Fibroblast of villous mesenchyme (primary cell): ENCODE data around the gene CTF1. TPM values are rescaled to one million over a fixed set of nuclear protein-coding genes. Genes with fewer than 3 reads are reported as not detected.
A peak's percentile ranks its signal among the peaks of the same experiment; 100 is the strongest.

Source experiments
- DNase-seq: peaks from one replicate; pipeline ENCODE4 v3.0.0-alpha.2; 2010; ENCODE audit warnings: low read depth
- H3K4me3 ChIP-seq: 2 replicates; pipeline ENCODE4 v1.5.1; 2011; ENCODE audit warnings: low read depth, mild to moderate bottlenecking, low read length
- CTCF ChIP-seq: IDR thresholded peaks from 2 replicates; pipeline ENCODE4 v1.5.1; 2012; ENCODE audit warnings: low read depth, mild to moderate bottlenecking, low read length; ENCODE audit not compliant: insufficient read depth
- total RNA-seq: library from RNA; depleted of rRNA; stranded (reverse); fragments of >200 nt; gene quantifications from 2 replicates; pipeline ENCODE4 v1.2.3, GENCODE V29; 2012

The CTF1 gene
- total RNA-seq, 1 donor, result 3.5 TPM

- H3K4me3 ChIP-seq, result no peak overlapping the region
- DNase-seq, result no peak
- TF ChIP-seq CTCF, result no peak
Observed at GRCh38 chr16:30918614-30919013, 22.2 kb downstream of the CTF1 start.

- no peak for TF ChIP-seq CTCF
- DNase-seq, result no peak
- H3K4me3 ChIP-seq, result no peak overlapping the region
Observed at GRCh38 chr16:30920891-30921290, 24.5 kb downstream of the CTF1 start.

GRCh38 chr16:30921459-30921747 lies 25.0 kb downstream of the CTF1 start:
- TF ChIP-seq CTCF, result no peak
- H3K4me3 ChIP-seq, result peak overlapping the region; percentile 65
- no peak for DNase-seq

- peak; percentile 96 for TF ChIP-seq CTCF
- DNase-seq, result peak; percentile 90
- peak overlapping the region; percentile 65 for H3K4me3 ChIP-seq
Observed at GRCh38 chr16:30921748-30922419, 25.5 kb downstream of the CTF1 start.

- peak overlapping the region; percentile 99 for H3K4me3 ChIP-seq
- no peak for TF ChIP-seq CTCF
- peak; percentile 100 for DNase-seq
Observed at GRCh38 chr16:30922420-30922959, 26.1 kb downstream of the CTF1 start.

- peak overlapping the region; percentile 99 for H3K4me3 ChIP-seq
- DNase-seq, result peak; percentile 100
- no peak for TF ChIP-seq CTCF
Observed at GRCh38 chr16:30922960-30923535, 26.6 kb downstream of the CTF1 start.
